Transverse colon (tissue), 4 donors: ENCODE results near the gene GLIS1. TPM values are rescaled to one million over a fixed set of nuclear protein-coding genes. Genes with fewer than 3 reads are reported as not detected.

Source experiments
- DNase-seq: peaks from one replicate; pipeline ENCODE4 v3.0.0-alpha.2; 2019
- H3K27ac ChIP-seq, 4 donors: fragments of 200-600 bp; sonication (generic); 2 replicates each; pipeline ENCODE4 v1.5.1; 2016 to 2018; ENCODE audit warnings: inconsistent platforms in 4 of 4
- H3K27me3 ChIP-seq: fragments of 200-600 bp; sonication (generic); 2 replicates; pipeline ENCODE4 v1.5.1; 2017; ENCODE audit warnings: inconsistent platforms
- H3K36me3 ChIP-seq, 4 donors: fragments of 200-600 bp; sonication (generic); 2 replicates each; pipeline ENCODE4 v1.5.1; 2017 to 2019; ENCODE audit warnings: inconsistent platforms in 4 of 4
- H3K4me1 ChIP-seq, 4 donors: fragments of 200-600 bp; sonication (generic); 2 replicates each; pipeline ENCODE4 v1.5.1; 2017 to 2020; ENCODE audit warnings: inconsistent platforms in 4 of 4
- H3K4me3 ChIP-seq, 4 donors: fragments of 200-600 bp; sonication (generic); 1 replicate in 1 of 4; 2 replicates in 3 of 4; pipeline versions ENCODE4 v1.5.1 to v1.6.1; 2017 to 2019; ENCODE audit warnings: inconsistent platforms in 4 of 4
- H3K9me3 ChIP-seq, 2 donors: fragments of 200-600 bp; sonication (generic); 2 replicates each; pipeline ENCODE4 v1.5.1; 2017 to 2019; ENCODE audit warnings: inconsistent platforms in 2 of 2
- EP300 ChIP-seq: sonication (generic); formaldehyde crosslinking; IDR thresholded peaks from one replicate; pipeline ENCODE4 v1.6.1; 2017; ENCODE audit warnings: antibody characterized with exemption, low read depth
- POLR2A ChIP-seq: fragments of 450-650 bp; IDR thresholded peaks from one replicate; pipeline ENCODE4 v1.6.1; 2016; ENCODE audit warnings: antibody characterized with exemption, mild to moderate bottlenecking, moderate library complexity
- POLR2AphosphoS5 ChIP-seq, 3 donors: sonication (generic); formaldehyde crosslinking; IDR thresholded peaks; one replicate each; pipeline ENCODE4 v1.6.1; 2016; ENCODE audit warnings: antibody characterized with exemption in 3 of 3
- WGBS, 2 donors: methylation state at CpG; one replicate each; pipeline ENCODE4 v1.1.5; 2018; ENCODE audit warnings: low coverage in 1 of 2; 5-methylcytosine and 5-hydroxymethylcytosine counted together
- in situ Hi-C, 4 donors: fragments of 200-750 bp; cut with MboI; loops; one replicate each; pipeline versions ENCODE4 v1.15.0 to v1.15.1; 2017; ENCODE audit warnings: low sequenced_read_pairs in 3 of 4, low pct_ligation_motif_present in 1 of 4, low pct_unique_long_range_greater_than_20kb in 1 of 4
- intact Hi-C: fragments of 100-400 bp; cut with DNase I; formaldehyde crosslinking; loops from one replicate; pipeline ENCODE4 v1.15.1; 2023; ENCODE audit warnings: low total_unique reads
- total RNA-seq, 4 donors: library from RNA; depleted of rRNA; stranded (reverse); fragments of >200 nt; gene quantifications; one replicate each; pipeline ENCODE4 v1.1.0, GENCODE V29; 2016
- TF ChIP-seq, protein P1 (sequence below), 5 experiments: fragments of 200-600 bp in 3 of 5; fragments of 450-650 bp in 2 of 5; sonication (generic) in 3 of 5; IDR thresholded peaks; 1 replicate in 2 of 5; 2 replicates in 3 of 5; pipeline ENCODE4 v1.5.1; 2016 to 2017; ENCODE audit warnings: antibody characterized with exemption in 5 of 5, inconsistent platforms in 3 of 5, mild to moderate bottlenecking in 2 of 5, moderate library complexity in 1 of 5

GLIS1 gene
- total RNA-seq, 4 donors from 2014 or later: 0.16 to 0.75 (median 0.27) TPM; not detected in 1

GRCh38 chr1:53697721-53698383 lies 41.1 kb downstream of the GLIS1 start:
- Histone ChIP-seq H3K4me3 (no peak overlapping the region), H3K27ac (no peak overlapping the region), H3K9me3 (no peaks in the 10 kb centered on the region), H3K27me3 (no peaks in the 10 kb centered on the region), H3K36me3 (no peaks in the 10 kb centered on the region), H3K4me1 (peaks cover 0 to 13% (median 3%) of the 10 kb centered on the region in 4 donors)
- in situ Hi-C loops: no loop called here
- peak; percentile 20 for DNase-seq
- 31% methylated on average over 14 of the region's 14 CpGs; no CpG with 5 or more reads in 1 of the 2 donors for WGBS, 2 donors
- TF ChIP-seq POLR2A (no peak), EP300 (no peak), POLR2AphosphoS5 (IDR thresholded peaks at IDR 0.05) (no peak)
- TF ChIP-seq, protein P1, sequence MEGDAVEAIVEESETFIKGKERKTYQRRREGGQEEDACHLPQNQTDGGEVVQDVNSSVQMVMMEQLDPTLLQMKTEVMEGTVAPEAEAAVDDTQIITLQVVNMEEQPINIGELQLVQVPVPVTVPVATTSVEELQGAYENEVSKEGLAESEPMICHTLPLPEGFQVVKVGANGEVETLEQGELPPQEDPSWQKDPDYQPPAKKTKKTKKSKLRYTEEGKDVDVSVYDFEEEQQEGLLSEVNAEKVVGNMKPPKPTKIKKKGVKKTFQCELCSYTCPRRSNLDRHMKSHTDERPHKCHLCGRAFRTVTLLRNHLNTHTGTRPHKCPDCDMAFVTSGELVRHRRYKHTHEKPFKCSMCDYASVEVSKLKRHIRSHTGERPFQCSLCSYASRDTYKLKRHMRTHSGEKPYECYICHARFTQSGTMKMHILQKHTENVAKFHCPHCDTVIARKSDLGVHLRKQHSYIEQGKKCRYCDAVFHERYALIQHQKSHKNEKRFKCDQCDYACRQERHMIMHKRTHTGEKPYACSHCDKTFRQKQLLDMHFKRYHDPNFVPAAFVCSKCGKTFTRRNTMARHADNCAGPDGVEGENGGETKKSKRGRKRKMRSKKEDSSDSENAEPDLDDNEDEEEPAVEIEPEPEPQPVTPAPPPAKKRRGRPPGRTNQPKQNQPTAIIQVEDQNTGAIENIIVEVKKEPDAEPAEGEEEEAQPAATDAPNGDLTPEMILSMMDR (IDR thresholded peaks at IDR 0.05): no peak
- intact Hi-C loops: no loop called here

DNA sequence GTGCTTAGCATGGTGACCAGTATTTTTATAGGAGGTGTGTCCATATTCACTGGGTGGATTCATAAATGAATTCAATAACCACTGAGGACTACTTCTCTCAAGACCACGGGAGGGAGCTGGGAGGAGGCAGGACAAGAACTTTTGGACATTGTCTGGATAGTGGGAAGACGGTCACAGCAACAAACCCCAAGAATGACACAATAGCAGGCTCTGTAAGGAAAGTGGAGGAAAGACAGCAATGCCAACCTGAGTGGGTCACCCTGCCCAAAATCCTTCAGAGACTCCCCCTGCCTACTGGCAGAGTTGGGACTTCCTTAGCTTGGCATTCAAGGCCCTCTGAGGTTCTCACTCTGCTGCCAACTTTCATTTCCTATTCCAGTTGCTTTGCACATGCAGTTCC lies 42.0 kb downstream of the GLIS1 start:
- intact Hi-C loops: no loop called here
- no peak overlapping the region for H3K27ac ChIP-seq

GRCh38 chr1:53696571-53696970 lies 42.4 kb downstream of the GLIS1 start:
- no peak for DNase-seq
- Histone ChIP-seq H3K36me3 (no peaks in the 10 kb centered on the region), H3K27me3 (no peaks in the 10 kb centered on the region), H3K27ac (no peak overlapping the region), H3K9me3 (no peaks in the 10 kb centered on the region), H3K4me1 (peaks cover 0 to 13% (median 3%) of the 10 kb centered on the region in 4 donors), H3K4me3 (no peak overlapping the region)
- intact Hi-C loops (no loop called here), in situ Hi-C loops (no loop called here)
- TF ChIP-seq POLR2A (no peak), POLR2AphosphoS5 (IDR thresholded peaks at IDR 0.05) (no peak), EP300 (no peak)
- TF ChIP-seq, protein P1 (IDR thresholded peaks at IDR 0.05): no peak
- 88 to 91% methylated on average over 8 to 11 of the region's 11 CpGs for WGBS, 2 donors

More for the DNA sequence above, 42.0 kb downstream of the GLIS1 start:
- no peak for TF ChIP-seq POLR2A
- no peak for TF ChIP-seq POLR2AphosphoS5 (IDR thresholded peaks at IDR 0.05)
- TF ChIP-seq EP300: no peak
- TF ChIP-seq, protein P1 (IDR thresholded peaks at IDR 0.05): no peak
- Histone ChIP-seq H3K27me3 (no peaks in the 10 kb centered on the region), H3K4me1 (peaks cover 0 to 13% (median 3%) of the 10 kb centered on the region in 4 donors), H3K36me3 (no peaks in the 10 kb centered on the region), H3K9me3 (no peaks in the 10 kb centered on the region), H3K4me3 (no peak overlapping the region)
- 66 to 81% methylated on average over 2 of the region's 2 CpGs for WGBS, 2 donors
- DNase-seq: no peak
- in situ Hi-C loops: no loop called here

- TF ChIP-seq EP300 (no peak), POLR2A (no peak), POLR2AphosphoS5 (IDR thresholded peaks at IDR 0.05) (no peak)
- TF ChIP-seq, protein P1 (IDR thresholded peaks at IDR 0.05): no peak
- Histone ChIP-seq H3K36me3 (no peaks in the 10 kb centered on the region), H3K27ac (no peak overlapping the region), H3K4me1 (peaks cover 0 to 13% (median 3%) of the 10 kb centered on the region in 4 donors), H3K27me3 (no peaks in the 10 kb centered on the region), H3K4me3 (no peak overlapping the region), H3K9me3 (no peaks in the 10 kb centered on the region)
- intact Hi-C loops (no loop called here), in situ Hi-C loops (no loop called here)
- WGBS, 2 donors: 90 to 92% methylated on average over 5 of the region's 5 CpGs
- DNase-seq: no peak
These were observed 42.9 kb downstream of the GLIS1 start for GRCh38 chr1:53696051-53696450.
